ENCODE measurements around the gene ITGBL1.

ITGBL1 gene

GRCh38 chr13:101749584-101749983 is 297.1 kb downstream of the ITGBL1 start:
- DNase-seq (ENCODE audit: low read depth) = no peak

GRCh38 chr13:101751488-101751887 is 299.0 kb downstream of the ITGBL1 start:
- peak; percentile 88 for DNase-seq (ENCODE audit: low read depth)

GRCh38 chr13:101752432-101752831 is 300.0 kb downstream of the ITGBL1 start:
- DNase-seq (ENCODE audit: low read depth) = no peak

GRCh38 chr13:101755228-101755887 is 302.9 kb downstream of the ITGBL1 start:
- DNase-seq (ENCODE audit: low read depth) = no peak

- peak; percentile 70 for DNase-seq (ENCODE audit: low read depth)
These were observed 305.1 kb downstream of the ITGBL1 start for GRCh38 chr13:101757446-101758039.

GRCh38 chr13:101763191-101763590 is 310.7 kb downstream of the ITGBL1 start:
- DNase-seq (ENCODE audit: low read depth) = no peak
